HG03565 (cell line): ENCODE data around the gene PTPN6.

ENCODE experiments used
- ATAC-seq: cut with Tn5 transposase; IDR thresholded peaks from one replicate; pipeline ENCODE4 v1.9.1; 2021; ENCODE audit warnings: mild to moderate bottlenecking, moderate library complexity; ENCODE audit not compliant: unreplicated experiment

PTPN6 gene

GRCh38 chr12:7001921-7002591 lies 50.9 kb downstream of the PTPN6 start:
- no peak for ATAC-seq

DNA sequence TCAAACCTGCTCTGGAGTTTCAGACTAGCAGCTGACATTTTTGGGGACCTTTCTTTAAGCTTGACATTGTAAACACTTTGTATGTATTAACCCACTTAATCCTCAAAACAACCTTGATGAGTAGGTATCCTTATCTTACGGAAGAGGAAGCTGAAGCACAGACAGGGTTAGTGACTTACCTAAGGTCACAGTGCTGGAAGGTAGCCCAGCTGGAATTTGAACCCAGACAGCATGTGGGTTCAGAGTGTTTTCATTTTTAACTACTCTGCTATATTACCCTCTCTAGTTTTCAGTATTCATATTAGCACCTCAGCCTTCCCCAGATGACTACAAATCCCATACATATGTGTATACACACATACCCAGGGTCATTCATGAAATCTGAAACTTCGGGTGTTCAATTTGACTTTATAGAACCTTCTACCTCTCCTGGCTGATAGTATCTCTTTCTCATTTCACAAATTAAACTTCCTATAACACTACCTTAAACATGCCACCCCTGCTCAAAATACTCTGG lies 53.2 kb downstream of the PTPN6 start:
- ATAC-seq: no peak

- no peak for ATAC-seq
These were observed 53.7 kb downstream of the PTPN6 start for GRCh38 chr12:7004840-7005239.

GRCh38 chr12:7005311-7005710 lies 54.2 kb downstream of the PTPN6 start:
- ATAC-seq: no peak

GRCh38 chr12:7006639-7007038 lies 55.5 kb downstream of the PTPN6 start:
- ATAC-seq: no peak

GRCh38 chr12:7008864-7009263 lies 57.7 kb downstream of the PTPN6 start:
- no peak for ATAC-seq

DNA sequence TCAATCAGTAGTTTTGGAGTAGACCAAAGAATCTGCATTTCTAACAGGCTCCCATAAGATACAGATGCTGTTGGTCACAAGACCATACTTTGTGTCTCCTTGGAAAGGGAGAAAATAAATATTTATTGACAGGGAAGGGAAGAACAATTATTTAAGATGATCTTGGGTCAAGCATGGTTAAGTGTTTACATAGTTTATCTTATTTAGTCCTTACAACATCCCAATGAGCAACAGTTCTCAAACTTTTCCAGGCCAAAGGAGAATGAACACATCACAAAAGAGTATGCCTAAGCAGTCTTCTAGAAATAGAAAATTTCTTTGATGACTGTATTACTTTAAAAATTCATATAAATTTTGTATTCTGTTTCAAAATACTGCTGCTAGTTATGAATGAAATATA lies 58.4 kb downstream of the PTPN6 start:
- no peak for ATAC-seq
